Measurements from ENCODE around the gene KCNA5.

DNA sequence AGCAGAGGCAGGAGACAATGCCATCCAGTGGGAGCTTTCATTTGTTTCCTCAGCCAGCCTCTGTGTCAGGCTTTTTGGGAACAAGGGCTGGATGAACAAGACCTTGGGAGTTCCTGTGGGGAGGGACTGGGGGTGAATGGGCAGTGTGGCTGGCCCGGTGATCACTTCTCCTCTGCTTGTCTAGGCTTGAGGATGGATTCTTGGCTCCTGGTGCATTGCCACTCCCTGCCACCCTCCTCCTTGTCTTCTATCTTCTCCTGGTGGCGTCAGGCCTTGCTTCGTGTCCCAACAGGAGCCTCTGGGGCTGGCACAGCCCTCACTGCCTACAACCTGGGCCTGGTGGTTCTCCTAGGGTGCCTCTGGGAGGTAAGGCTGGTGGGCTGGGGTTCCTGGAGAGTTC lies 25.0 kb upstream of the KCNA5 start:
- TF ChIP-seq, protein P1, sequence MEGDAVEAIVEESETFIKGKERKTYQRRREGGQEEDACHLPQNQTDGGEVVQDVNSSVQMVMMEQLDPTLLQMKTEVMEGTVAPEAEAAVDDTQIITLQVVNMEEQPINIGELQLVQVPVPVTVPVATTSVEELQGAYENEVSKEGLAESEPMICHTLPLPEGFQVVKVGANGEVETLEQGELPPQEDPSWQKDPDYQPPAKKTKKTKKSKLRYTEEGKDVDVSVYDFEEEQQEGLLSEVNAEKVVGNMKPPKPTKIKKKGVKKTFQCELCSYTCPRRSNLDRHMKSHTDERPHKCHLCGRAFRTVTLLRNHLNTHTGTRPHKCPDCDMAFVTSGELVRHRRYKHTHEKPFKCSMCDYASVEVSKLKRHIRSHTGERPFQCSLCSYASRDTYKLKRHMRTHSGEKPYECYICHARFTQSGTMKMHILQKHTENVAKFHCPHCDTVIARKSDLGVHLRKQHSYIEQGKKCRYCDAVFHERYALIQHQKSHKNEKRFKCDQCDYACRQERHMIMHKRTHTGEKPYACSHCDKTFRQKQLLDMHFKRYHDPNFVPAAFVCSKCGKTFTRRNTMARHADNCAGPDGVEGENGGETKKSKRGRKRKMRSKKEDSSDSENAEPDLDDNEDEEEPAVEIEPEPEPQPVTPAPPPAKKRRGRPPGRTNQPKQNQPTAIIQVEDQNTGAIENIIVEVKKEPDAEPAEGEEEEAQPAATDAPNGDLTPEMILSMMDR (IDR thresholded peaks at IDR 0.05), result no peak
- TF ChIP-seq POLR2A (IDR thresholded peaks at IDR 0.05), result no peak
- TF ChIP-seq POLR2AphosphoS5 (IDR thresholded peaks at IDR 0.05), result peak; percentile 61
